Measurements from ENCODE around the gene LRMDA. TPM values are rescaled to one million over a fixed set of nuclear protein-coding genes. Genes with fewer than 3 reads are reported as not detected.

LRMDA gene
- polyA plus RNA-seq, 2 of the 4 experiments (the other 2 are of a cell fraction), result 4.6 to 5.2 TPM

DNA sequence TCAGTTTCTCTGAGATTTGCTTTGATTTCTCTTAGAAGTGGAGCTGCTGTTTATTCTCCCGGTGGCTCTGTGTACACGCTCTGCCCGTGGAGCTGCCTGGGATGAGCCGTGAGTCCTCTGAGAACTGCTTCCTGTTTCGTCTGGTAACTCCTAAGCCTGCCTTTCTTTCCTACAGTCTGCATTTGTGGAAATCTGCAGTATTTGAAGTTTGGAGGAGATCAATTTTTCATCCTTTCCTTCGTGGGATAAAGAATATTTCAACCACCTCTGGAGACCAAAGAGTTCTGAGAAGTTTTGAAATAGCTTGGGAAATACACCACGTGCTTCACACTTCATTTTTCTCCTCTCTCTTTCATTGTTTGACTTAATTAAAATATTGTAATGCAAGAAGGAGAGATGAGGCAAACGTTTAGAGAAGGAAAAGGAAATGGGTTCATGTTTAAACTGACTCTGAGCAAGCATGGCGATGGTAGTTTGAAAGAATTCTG, 311.9 kb downstream of the LRMDA start (continued):
- TF ChIP-seq ELK1 (IDR thresholded peaks at IDR 0.05; ENCODE audit: low read depth, low read length), result no peak
- TF ChIP-seq, protein P1, sequence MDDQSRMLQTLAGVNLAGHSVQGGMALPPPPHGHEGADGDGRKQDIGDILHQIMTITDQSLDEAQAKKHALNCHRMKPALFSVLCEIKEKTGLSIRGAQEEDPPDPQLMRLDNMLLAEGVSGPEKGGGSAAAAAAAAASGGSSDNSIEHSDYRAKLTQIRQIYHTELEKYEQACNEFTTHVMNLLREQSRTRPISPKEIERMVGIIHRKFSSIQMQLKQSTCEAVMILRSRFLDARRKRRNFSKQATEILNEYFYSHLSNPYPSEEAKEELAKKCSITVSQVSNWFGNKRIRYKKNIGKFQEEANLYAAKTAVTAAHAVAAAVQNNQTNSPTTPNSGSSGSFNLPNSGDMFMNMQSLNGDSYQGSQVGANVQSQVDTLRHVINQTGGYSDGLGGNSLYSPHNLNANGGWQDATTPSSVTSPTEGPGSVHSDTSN (IDR thresholded peaks at IDR 0.05), result no peak
- TF ChIP-seq MAZ (IDR thresholded peaks at IDR 0.05; ENCODE audit: borderline replicate concordance, low read depth, low read length), result no peak
- TF ChIP-seq CEBPB (IDR thresholded peaks at IDR 0.05), result no peak
- no peak for TF ChIP-seq MAFK (IDR thresholded peaks at IDR 0.05; ENCODE audit: partially characterized antibody)

DNA sequence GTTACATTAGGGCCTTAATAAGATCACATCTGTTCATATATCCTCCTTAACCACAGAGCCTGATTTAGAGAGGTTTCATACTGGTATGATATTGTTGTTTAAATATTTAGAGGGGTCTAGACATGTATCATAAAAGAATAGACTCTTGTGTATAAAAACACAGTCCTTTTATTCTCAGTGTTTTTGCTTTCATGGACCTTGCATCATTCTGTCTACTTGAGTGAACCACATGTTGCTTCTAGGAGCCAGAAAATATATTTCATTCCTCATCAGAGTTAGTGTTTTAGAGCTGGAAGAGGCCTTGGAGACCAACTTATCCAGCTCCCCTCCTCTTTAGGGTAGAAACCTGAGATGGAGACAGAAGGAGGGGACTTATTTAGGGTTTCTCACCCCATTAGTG, 312.8 kb downstream of the LRMDA start:
- no peak for FAIRE-seq
- Histone ChIP-seq H3K27ac (no peak overlapping the region; a peak in 1 of 6 replicates), H3K4me3 (no peak overlapping the region), H3K4me1 (0 out of 3 replicates have a peak, but pooled peaks cover 3% of the 10 kb centered on the region), H3K9me3 (no peaks in the 10 kb centered on the region), H3K4me2 (no peak overlapping the region)
- TF ChIP-seq ZFP36 (IDR thresholded peaks at IDR 0.05; ENCODE audit: borderline replicate concordance, partially characterized antibody) (no peak), RNF2 (IDR thresholded peaks at IDR 0.05; ENCODE audit: borderline replicate concordance, low read depth) (no peak), FOSL2 (IDR thresholded peaks at IDR 0.05) (no peak), FOSL2 (CRISPR knock-in tag; IDR thresholded peaks at IDR 0.05) (no peak), GATA3 (IDR thresholded peaks at IDR 0.05; ENCODE audit: borderline replicate concordance) (no peak), FOXS1 (CRISPR knock-in tag; IDR thresholded peaks at IDR 0.05) (no peak), RCOR1 (IDR thresholded peaks at IDR 0.05; ENCODE audit: low read depth, low read length) (no peak), PHF8 (IDR thresholded peaks at IDR 0.05; ENCODE audit: borderline replicate concordance, low read depth) (no peak), MAFK (IDR thresholded peaks at IDR 0.05; ENCODE audit: partially characterized antibody) (no peak), HDAC2 (IDR thresholded peaks at IDR 0.05) (no peak), HOXB5 (CRISPR knock-in tag; IDR thresholded peaks at IDR 0.05) (no peak), POLR2AphosphoS2 (conservative IDR thresholded peaks at IDR 0.05; ENCODE audit: low read length) (no peak), MAX (IDR thresholded peaks at IDR 0.05) (no peak), NFE2L2 (conservative IDR thresholded peaks at IDR 0.05; ENCODE audit: low read length) (no peak), FOSB (CRISPR knock-in tag; IDR thresholded peaks at IDR 0.05) (no peak), BHLHE40 (IDR thresholded peaks at IDR 0.05; ENCODE audit: low read depth, low read length) (no peak), CHD4 (IDR thresholded peaks at IDR 0.05; ENCODE audit: borderline replicate concordance) (no peak), RFX5 (IDR thresholded peaks at IDR 0.05) (no peak), EP300 (IDR thresholded peaks at IDR 0.05) (no peak)
- TF ChIP-seq, protein P2, sequence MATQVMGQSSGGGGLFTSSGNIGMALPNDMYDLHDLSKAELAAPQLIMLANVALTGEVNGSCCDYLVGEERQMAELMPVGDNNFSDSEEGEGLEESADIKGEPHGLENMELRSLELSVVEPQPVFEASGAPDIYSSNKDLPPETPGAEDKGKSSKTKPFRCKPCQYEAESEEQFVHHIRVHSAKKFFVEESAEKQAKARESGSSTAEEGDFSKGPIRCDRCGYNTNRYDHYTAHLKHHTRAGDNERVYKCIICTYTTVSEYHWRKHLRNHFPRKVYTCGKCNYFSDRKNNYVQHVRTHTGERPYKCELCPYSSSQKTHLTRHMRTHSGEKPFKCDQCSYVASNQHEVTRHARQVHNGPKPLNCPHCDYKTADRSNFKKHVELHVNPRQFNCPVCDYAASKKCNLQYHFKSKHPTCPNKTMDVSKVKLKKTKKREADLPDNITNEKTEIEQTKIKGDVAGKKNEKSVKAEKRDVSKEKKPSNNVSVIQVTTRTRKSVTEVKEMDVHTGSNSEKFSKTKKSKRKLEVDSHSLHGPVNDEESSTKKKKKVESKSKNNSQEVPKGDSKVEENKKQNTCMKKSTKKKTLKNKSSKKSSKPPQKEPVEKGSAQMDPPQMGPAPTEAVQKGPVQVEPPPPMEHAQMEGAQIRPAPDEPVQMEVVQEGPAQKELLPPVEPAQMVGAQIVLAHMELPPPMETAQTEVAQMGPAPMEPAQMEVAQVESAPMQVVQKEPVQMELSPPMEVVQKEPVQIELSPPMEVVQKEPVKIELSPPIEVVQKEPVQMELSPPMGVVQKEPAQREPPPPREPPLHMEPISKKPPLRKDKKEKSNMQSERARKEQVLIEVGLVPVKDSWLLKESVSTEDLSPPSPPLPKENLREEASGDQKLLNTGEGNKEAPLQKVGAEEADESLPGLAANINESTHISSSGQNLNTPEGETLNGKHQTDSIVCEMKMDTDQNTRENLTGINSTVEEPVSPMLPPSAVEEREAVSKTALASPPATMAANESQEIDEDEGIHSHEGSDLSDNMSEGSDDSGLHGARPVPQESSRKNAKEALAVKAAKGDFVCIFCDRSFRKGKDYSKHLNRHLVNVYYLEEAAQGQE (IDR thresholded peaks at IDR 0.05), result no peak
- DNase-seq (ENCODE audit: low read depth in 1 of 2, low spot score in 1 of 2), result no peak
- ATAC-seq, result no peak
- CTCF ChIA-PET, result no interaction called here
- POLR2A ChIA-PET, result no interaction called here

Data from A549 (cell line).